K562 (cell line): ENCODE measurements around the gene GPR119.

Experiments used
- HDAC2 ChIP-seq: fragments of 450-650 bp; IDR thresholded peaks from 2 replicates; pipeline ENCODE4 v1.6.1; 2016; ENCODE audit warnings: mild to moderate bottlenecking
- MTF1 ChIP-seq: fragments of 250-450 bp; sonication (Bioruptor Pico); IDR thresholded peaks from 2 replicates; pipeline ENCODE4 v1.9.0; 2021; ENCODE audit warnings: moderate library complexity, mild to moderate bottlenecking, inconsistent platforms, borderline replicate concordance
- TEAD2 ChIP-seq: fragments of 450-650 bp; IDR thresholded peaks from 2 replicates; pipeline ENCODE4 v1.6.1; 2016; ENCODE audit warnings: missing genetic modification characterization, control low read depth, missing compliant biosample characterization
- TF ChIP-seq, protein P1 (sequence below): sonication (generic); formaldehyde crosslinking; IDR thresholded peaks from 2 replicates; pipeline ENCODE4 v1.9.0; 2022; ENCODE audit warnings: mild to moderate bottlenecking, missing genetic modification reagents
- TF ChIP-seq, protein P2 (sequence below): fragments of 450-650 bp; IDR thresholded peaks from 2 replicates; pipeline ENCODE4 v1.6.1; 2017; ENCODE audit warnings: mild to moderate bottlenecking, moderate library complexity
- TF ChIP-seq, protein P3 (sequence below), 3 experiments: IDR thresholded peaks in 2 of 3; conservative IDR thresholded peaks in 1 of 3; 2 replicates each; pipeline ENCODE4 v1.5.1; 2011 to 2012; ENCODE audit warnings: low read length in 3 of 3, mild to moderate bottlenecking in 3 of 3, control low read depth in 2 of 3, improper control_type of control experiment in 1 of 3, inconsistent platforms in 1 of 3, low read depth in 1 of 3, mixed read lengths in 1 of 3, moderate library complexity in 1 of 3; ENCODE audit not compliant: insufficient read depth in 2 of 3

GRCh38 chrX:130336531-130336930 is 48.9 kb downstream of the GPR119 start:
- TF ChIP-seq TEAD2 (tag), result no peak
- TF ChIP-seq, protein P1, sequence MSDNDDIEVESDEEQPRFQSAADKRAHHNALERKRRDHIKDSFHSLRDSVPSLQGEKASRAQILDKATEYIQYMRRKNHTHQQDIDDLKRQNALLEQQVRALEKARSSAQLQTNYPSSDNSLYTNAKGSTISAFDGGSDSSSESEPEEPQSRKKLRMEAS, result no peak
- TF ChIP-seq, protein P2, sequence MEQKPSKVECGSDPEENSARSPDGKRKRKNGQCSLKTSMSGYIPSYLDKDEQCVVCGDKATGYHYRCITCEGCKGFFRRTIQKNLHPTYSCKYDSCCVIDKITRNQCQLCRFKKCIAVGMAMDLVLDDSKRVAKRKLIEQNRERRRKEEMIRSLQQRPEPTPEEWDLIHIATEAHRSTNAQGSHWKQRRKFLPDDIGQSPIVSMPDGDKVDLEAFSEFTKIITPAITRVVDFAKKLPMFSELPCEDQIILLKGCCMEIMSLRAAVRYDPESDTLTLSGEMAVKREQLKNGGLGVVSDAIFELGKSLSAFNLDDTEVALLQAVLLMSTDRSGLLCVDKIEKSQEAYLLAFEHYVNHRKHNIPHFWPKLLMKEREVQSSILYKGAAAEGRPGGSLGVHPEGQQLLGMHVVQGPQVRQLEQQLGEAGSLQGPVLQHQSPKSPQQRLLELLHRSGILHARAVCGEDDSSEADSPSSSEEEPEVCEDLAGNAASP, result no peak
- TF ChIP-seq, protein P3, sequence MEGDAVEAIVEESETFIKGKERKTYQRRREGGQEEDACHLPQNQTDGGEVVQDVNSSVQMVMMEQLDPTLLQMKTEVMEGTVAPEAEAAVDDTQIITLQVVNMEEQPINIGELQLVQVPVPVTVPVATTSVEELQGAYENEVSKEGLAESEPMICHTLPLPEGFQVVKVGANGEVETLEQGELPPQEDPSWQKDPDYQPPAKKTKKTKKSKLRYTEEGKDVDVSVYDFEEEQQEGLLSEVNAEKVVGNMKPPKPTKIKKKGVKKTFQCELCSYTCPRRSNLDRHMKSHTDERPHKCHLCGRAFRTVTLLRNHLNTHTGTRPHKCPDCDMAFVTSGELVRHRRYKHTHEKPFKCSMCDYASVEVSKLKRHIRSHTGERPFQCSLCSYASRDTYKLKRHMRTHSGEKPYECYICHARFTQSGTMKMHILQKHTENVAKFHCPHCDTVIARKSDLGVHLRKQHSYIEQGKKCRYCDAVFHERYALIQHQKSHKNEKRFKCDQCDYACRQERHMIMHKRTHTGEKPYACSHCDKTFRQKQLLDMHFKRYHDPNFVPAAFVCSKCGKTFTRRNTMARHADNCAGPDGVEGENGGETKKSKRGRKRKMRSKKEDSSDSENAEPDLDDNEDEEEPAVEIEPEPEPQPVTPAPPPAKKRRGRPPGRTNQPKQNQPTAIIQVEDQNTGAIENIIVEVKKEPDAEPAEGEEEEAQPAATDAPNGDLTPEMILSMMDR (IDR thresholded peaks at IDR 0.05 in 2 of 3, conservative IDR thresholded peaks at IDR 0.05 in 1 of 3; ENCODE audit: insufficient read depth in 2 of 3, low read depth in 1 of 3, low read length in 3 of 3), result no peak
- TF ChIP-seq HDAC2, result no peak
- TF ChIP-seq MTF1 (CRISPR knock-in tag), result no peak
